ENCODE measurements around the gene FAM174C. TPM values are rescaled to one million over a fixed set of nuclear protein-coding genes. Genes with fewer than 3 reads are reported as not detected.

Gene FAM174C
- total RNA-seq, 2 donors from 2014 or later: 41.8 to 114 TPM

DNA sequence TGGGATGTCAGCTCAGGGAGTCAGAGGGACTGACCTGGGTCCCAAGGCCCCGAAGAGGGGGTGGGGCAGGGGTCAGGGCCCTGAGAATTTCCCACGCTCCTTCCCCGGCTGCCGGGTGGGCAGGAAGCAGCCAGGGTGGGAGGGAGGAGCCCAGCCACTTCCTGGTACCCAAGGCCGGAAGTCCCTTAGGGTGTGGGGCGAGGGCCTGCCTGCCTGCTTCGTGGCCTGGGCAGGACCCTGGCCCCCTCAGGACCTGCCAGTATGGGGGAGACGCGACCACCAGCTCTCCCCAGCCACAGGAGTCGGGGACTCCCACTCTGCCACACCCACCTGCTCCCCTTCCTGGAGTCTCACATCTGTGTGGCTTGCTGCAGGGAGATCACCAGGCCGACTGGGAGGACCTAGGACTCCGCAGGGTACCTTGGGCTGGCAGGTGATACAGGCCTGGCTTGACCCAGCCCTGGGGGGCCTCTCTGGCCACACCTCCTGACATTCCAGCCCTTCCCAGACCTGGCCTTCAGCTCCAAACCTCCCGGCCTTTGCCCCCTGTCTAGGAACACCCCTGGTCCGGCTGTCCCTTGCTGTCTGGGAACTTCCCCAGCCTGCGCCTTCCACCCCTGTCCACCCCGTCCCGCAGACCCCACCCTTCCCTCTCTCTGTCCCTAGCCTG is 16.0 kb upstream of the FAM174C start:
- H3K36me3 ChIP-seq: peaks cover 24% of the 10 kb centered on the region
- TF ChIP-seq, protein P1, sequence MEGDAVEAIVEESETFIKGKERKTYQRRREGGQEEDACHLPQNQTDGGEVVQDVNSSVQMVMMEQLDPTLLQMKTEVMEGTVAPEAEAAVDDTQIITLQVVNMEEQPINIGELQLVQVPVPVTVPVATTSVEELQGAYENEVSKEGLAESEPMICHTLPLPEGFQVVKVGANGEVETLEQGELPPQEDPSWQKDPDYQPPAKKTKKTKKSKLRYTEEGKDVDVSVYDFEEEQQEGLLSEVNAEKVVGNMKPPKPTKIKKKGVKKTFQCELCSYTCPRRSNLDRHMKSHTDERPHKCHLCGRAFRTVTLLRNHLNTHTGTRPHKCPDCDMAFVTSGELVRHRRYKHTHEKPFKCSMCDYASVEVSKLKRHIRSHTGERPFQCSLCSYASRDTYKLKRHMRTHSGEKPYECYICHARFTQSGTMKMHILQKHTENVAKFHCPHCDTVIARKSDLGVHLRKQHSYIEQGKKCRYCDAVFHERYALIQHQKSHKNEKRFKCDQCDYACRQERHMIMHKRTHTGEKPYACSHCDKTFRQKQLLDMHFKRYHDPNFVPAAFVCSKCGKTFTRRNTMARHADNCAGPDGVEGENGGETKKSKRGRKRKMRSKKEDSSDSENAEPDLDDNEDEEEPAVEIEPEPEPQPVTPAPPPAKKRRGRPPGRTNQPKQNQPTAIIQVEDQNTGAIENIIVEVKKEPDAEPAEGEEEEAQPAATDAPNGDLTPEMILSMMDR (IDR thresholded peaks at IDR 0.05): no peak
- no peaks in the 10 kb centered on the region for H3K9me3 ChIP-seq
- no peaks in the 10 kb centered on the region for H3K27me3 ChIP-seq
- peaks cover 31% of the 10 kb centered on the region for H3K4me1 ChIP-seq
- H3K27ac ChIP-seq: peak overlapping the region; percentile 91
- H3K4me3 ChIP-seq: peak overlapping the region; percentile 54
- intact Hi-C loops (cut with DNase I): no loop called here
- DNase-seq: peak; percentile 86
- H3K9ac ChIP-seq (ENCODE audit: low read depth in 2 of 2, low read length in 2 of 2): peak overlapping the region; percentile 84 to 100

DNA sequence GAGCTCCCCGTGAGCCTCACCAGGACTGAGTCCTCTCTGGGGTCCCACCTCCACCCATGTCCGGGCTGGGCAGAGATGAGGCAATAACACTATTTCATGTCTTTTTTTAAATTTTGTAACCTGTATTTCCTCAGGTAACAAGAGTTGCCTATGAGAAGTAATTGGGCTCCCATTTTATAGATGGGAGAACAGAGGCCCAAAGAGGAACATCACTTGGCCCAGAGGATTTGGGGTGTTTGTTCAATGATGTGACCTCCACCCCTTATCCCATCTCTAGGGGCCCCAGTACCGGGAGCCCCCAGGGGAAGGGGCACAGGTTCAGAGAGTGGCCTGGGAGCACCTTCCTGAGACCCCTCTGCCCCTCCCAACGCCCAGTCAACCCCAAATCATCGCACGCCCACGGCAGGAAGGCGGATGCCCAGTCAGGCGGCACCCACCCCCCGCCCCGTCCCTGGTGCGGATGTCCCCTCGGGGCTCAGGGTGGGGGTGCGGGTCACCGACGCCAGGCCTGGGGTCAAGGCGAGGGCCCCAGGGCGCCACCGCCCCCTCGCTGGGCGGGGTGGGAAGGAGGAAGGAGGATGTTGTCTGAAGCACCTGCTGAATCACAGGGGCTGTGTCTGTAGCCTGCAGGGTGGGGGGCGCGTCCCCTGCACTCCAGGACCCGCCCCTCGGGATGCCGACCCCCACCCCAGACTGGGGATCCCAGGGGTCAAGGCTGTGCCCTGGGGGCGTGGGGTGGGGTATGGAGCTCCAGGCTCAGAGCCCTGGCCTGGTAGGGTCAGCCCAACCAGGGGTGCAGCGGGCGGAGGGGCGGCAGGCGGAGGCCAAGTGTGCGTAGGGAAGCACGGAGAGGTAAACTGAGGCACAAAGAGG is 15.2 kb upstream of the FAM174C start:
- Histone ChIP-seq H3K9me3 (no peaks in the 10 kb centered on the region), H3K27me3 (no peaks in the 10 kb centered on the region), H3K9ac (ENCODE audit: low read depth in 2 of 2, low read length in 2 of 2) (peak overlapping the region; percentile 84 to 100), H3K36me3 (peaks cover 17% of the 10 kb centered on the region), H3K27ac (peak overlapping the region; percentile 91), H3K4me1 (peaks cover 25% of the 10 kb centered on the region), H3K4me3 (peak overlapping the region; percentile 54)
- intact Hi-C loops (cut with DNase I): no loop called here
- TF ChIP-seq, protein P1 (IDR thresholded peaks at IDR 0.05): no peak
- peak; percentile 62 for DNase-seq

DNA sequence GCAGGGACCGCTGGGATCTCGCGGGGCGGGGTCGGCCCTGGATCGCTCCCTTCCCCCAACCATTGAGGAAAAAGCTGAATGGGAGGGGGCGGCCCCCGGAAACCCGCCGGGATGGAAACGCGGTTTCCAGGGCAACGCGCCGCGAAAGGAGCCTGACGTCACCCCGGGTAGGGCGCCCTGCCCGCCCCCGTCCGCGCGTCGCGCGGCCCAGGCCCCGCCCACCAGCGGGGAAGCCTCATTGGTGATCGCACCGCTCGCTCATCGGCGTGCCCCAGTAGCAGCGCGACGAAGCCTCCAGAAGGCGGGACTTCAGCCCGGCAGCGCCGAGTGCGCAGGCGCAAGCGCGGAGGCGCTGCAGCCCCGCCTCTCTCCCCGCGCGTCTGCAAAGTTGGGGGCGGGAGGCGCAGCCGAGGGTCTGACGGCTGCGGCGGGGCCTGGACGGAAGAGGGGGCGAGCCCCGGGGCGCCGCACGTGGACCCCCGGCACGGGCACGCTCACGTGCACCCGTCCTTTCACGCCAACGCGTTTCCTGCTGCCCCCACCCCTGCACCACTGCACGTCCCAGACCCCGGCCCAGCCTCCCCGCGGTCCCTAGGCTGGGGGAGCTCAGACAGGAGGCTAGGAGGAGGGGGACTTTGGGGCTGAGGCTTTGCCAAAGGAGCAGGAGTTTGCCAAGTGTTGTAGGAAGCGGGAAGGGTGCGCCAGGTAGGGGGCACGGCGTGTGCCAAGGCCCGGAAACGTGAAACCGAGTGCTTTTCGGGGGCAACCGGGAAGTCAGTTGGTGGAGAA is 14.4 kb upstream of the FAM174C start:
- Histone ChIP-seq H3K36me3 (peaks cover 8% of the 10 kb centered on the region), H3K27me3 (no peaks in the 10 kb centered on the region), H3K27ac (peak overlapping the region; percentile 91), H3K4me1 (peaks cover 26% of the 10 kb centered on the region), H3K4me3 (peak overlapping the region; percentile 54), H3K9me3 (no peaks in the 10 kb centered on the region), H3K9ac (ENCODE audit: low read depth in 2 of 2, low read length in 2 of 2) (peak overlapping the region; percentile 98 to 100)
- DNase-seq: peak; percentile 97
- intact Hi-C loops (cut with DNase I): no loop called here
- TF ChIP-seq, protein P1 (IDR thresholded peaks at IDR 0.05): no peak

DNA sequence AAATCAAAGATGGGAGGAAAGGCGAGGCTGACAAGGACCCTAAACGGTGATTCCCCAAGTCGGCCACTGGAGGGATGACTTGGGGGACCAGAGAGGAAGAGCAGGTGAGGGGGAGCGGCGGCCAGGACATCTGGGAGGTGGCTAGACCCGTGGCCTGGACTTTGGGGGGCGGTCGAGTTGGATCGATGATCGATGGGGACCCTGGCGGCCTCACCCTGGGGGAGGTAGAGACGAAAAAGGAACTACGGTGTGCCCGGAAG is 13.9 kb upstream of the FAM174C start:
- H3K27me3 ChIP-seq: no peaks in the 10 kb centered on the region
- H3K9ac ChIP-seq (ENCODE audit: low read depth in 2 of 2, low read length in 2 of 2): peak overlapping the region; percentile 98 to 100
- H3K4me1 ChIP-seq: peaks cover 29% of the 10 kb centered on the region
- intact Hi-C loops (cut with DNase I): no loop called here
- no peak for DNase-seq
- TF ChIP-seq, protein P1 (IDR thresholded peaks at IDR 0.05): no peak
- H3K36me3 ChIP-seq: peaks cover 7% of the 10 kb centered on the region
- peak overlapping the region; percentile 91 for H3K27ac ChIP-seq
- peak overlapping the region; percentile 54 for H3K4me3 ChIP-seq
- H3K9me3 ChIP-seq: no peaks in the 10 kb centered on the region

All from colonic mucosa (tissue), 4 donors.